NOMO-1 treated with dmso at 0.1 percent for 144 hours (cell line): Measurements from ENCODE around the gene CAMKK1.

ENCODE experiments used
- DNase-seq: peaks from one replicate; lab custom pipeline; 2025; ENCODE audit not compliant: unreplicated experiment; lab: John Stamatoyannopoulos, UW

The CAMKK1 gene

DNA sequence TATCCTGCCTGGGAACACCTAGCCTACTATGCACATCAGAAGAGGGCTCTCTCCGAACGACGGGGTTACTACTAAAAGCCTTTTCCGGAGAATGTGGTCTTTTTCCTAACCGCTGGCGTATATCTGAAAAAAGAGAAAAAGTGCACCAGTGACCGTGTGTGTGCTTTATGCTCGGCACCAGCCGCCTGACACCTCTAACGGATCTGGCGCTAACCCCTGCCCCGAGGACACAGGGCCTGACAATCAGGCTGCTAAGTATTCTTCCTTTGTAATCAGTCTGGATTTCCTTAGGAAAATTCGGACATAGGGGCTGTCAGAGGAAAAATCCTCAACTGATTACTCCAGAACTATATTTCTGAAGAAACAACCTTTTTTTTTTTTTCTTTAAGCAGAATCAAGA, 78.5 kb downstream of the CAMKK1 start:
- no peak for DNase-seq

DNA sequence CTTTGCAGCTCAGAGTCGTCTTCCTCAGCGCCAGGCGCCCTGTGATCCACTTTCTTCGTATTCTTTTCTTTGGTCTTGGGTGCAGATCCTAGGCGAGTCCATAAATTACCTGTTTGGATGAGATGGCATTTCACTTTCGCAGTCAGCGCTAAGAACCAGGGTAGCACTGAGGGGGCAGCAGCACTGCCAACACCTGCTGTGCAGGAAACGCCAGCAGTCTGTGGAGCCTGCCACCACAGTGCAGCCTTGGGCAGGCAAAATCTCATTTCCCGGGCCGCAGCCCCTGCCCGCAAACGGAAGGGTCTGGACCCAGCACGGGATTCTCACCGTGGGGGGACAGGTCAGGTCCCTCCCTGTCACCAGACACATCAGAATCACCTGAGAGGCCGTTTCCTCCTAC, 79.7 kb downstream of the CAMKK1 start:
- no peak for DNase-seq

DNA sequence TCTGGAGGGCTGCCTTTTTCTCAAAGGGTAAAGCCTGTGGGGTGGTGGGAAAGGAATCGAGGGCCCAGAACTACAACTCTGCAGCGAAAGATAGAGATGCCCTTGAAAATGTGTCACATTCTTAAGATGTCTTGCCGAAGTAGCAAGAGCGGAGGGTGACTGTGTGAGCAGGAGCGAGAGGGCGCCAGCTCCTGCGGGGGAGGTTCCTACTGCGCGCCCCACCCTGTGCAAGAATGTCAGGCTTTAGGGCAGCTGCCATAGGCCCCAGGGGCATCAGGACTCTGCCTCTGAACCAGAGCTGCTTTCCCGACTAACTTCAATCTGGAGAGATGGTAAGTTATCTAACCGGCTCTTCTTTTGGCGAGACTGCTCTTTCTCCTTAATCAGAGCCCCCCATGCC, 80.1 kb downstream of the CAMKK1 start:
- DNase-seq, result no peak

DNA sequence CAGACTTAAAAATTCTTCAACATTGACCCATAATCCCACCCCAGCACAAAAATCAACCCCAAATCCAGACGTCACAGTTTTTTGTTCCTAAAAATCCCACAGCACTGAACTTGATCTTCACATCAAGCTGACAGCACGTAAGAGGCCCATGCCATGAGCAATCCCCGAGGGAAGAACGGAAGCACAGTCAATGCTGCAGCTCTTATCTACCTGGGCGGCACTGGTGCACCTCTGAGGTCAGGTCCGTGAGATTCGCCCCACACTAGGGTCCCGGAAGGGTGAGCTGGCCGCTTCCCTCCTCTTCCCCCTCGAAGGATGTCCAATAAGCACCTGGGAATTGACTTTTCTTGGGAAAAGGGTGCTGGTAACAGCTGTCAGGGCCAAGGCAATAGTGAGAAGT, 80.6 kb downstream of the CAMKK1 start:
- DNase-seq, result no peak
